ENCODE results near the gene RNF144A. TPM values are rescaled to one million over a fixed set of nuclear protein-coding genes. Genes with fewer than 3 reads are reported as not detected.

Gene RNF144A
- total and polyA plus RNA-seq, 2 donors (not counting 3 experiments of a cell fraction or from before 2014, with no cell fraction given) = 9.7 to 28.8 TPM

- H3K9ac ChIP-seq (replicated peaks; ENCODE audit: extremely low read depth, insufficient read depth, low read length) = no peak overlapping the region
- H2AFZ ChIP-seq (ENCODE audit: low read depth, low read length) = no peak overlapping the region
- TF ChIP-seq GATA2 (IDR thresholded peaks at IDR 0.05; ENCODE audit: insufficient read depth, insufficient read length, low read depth, low read length) = no peak
- no peak for TF ChIP-seq EZH2 (IDR thresholded peaks at IDR 0.05; ENCODE audit: borderline replicate concordance, low read depth, low read length, severe bottlenecking)
- TF ChIP-seq MAX (IDR thresholded peaks at IDR 0.05; ENCODE audit: insufficient read depth, insufficient read length) = no peak
- no peaks in the 10 kb centered on the region for H3K27me3 ChIP-seq (ENCODE audit: control insufficient read depth in 2 of 2, insufficient read depth in 2 of 2, low read length in 2 of 2)
- no TSS peak for BruUV-seq (replicated peaks)
- no peak for DNase-seq (ENCODE audit: low read depth, low spot score)
- H3K27ac ChIP-seq (ENCODE audit: insufficient read depth, low read depth, low read length) = no peak overlapping the region
- no peak for FAIRE-seq
- POLR2A ChIA-PET = no interaction called here
- CTCF ChIA-PET = interaction anchor here (0.8 to 4.1 kb wide), 5 partner anchors 11 to 123 kb away, joined by 3 to 18 read pairs (median 4); no protein-coding TSS in a partner anchor
- H3K4me3 ChIP-seq (replicated peaks in 1 of 3; ENCODE audit: insufficient read depth in 1 of 3, low read depth in 1 of 3, low read length in 3 of 3) = no peak overlapping the region
- H3K79me2 ChIP-seq (ENCODE audit: control insufficient read depth, insufficient read depth, low read length) = no peaks in the 10 kb centered on the region
- H3K36me3 ChIP-seq (ENCODE audit: control insufficient read depth in 2 of 2, extremely low read depth in 1 of 2, insufficient read depth in 2 of 2, low read length in 2 of 2) = no peaks in the 10 kb centered on the region
- intact Hi-C loops (cut with micrococcal nuclease) = no loop called here
- H3K9me3 ChIP-seq (replicated peaks; ENCODE audit: control insufficient read depth, insufficient read depth, low read length) = no peaks in the 10 kb centered on the region
- no peaks in the 10 kb centered on the region for H3K4me1 ChIP-seq (ENCODE audit: control insufficient read depth, extremely low read depth, insufficient read depth, low read length)
- H4K20me1 ChIP-seq (replicated peaks; ENCODE audit: control insufficient read depth, extremely low read depth, insufficient read depth, low read length) = no peaks in the 10 kb centered on the region
- no peak overlapping the region for H3K4me2 ChIP-seq (ENCODE audit: insufficient read depth, low read length)
- dilution Hi-C loops (cut with MboI; ENCODE audit: extremely low pct_ligation_motif_present, low sequenced_read_pairs) = no loop called here
- H3K9me1 ChIP-seq (replicated peaks; ENCODE audit: control insufficient read depth, extremely low read depth, insufficient read depth, low read length) = no peaks in the 10 kb centered on the region
Observed at GRCh38 chr2:7016601-7017211, 99.5 kb downstream of the RNF144A start.

- Histone ChIP-seq H3K79me2 (ENCODE audit: control insufficient read depth, insufficient read depth, low read length) (no peaks in the 10 kb centered on the region), H4K20me1 (replicated peaks; ENCODE audit: control insufficient read depth, extremely low read depth, insufficient read depth, low read length) (no peaks in the 10 kb centered on the region), H3K9ac (replicated peaks; ENCODE audit: extremely low read depth, insufficient read depth, low read length) (no peak overlapping the region), H3K27me3 (ENCODE audit: control insufficient read depth in 2 of 2, insufficient read depth in 2 of 2, low read length in 2 of 2) (no peaks in the 10 kb centered on the region), H2AFZ (ENCODE audit: low read depth, low read length) (no peak overlapping the region), H3K4me2 (ENCODE audit: insufficient read depth, low read length) (no peak overlapping the region), H3K4me1 (ENCODE audit: control insufficient read depth, extremely low read depth, insufficient read depth, low read length) (no peaks in the 10 kb centered on the region), H3K4me3 (replicated peaks in 1 of 3; ENCODE audit: insufficient read depth in 1 of 3, low read depth in 1 of 3, low read length in 3 of 3) (no peak overlapping the region), H3K9me3 (replicated peaks; ENCODE audit: control insufficient read depth, insufficient read depth, low read length) (no peaks in the 10 kb centered on the region), H3K9me1 (replicated peaks; ENCODE audit: control insufficient read depth, extremely low read depth, insufficient read depth, low read length) (no peaks in the 10 kb centered on the region), H3K27ac (ENCODE audit: insufficient read depth, low read depth, low read length) (no peak overlapping the region), H3K36me3 (ENCODE audit: control insufficient read depth in 2 of 2, extremely low read depth in 1 of 2, insufficient read depth in 2 of 2, low read length in 2 of 2) (no peaks in the 10 kb centered on the region)
- intact Hi-C loops (cut with micrococcal nuclease) (no loop called here), dilution Hi-C loops (cut with MboI; ENCODE audit: extremely low pct_ligation_motif_present, low sequenced_read_pairs) (no loop called here)
- DNase-seq (ENCODE audit: low read depth, low spot score) = no peak
- CTCF ChIA-PET = interaction anchor here (2.0 kb wide), 1 partner anchor 11 kb away, joined by 5 read pairs; no protein-coding TSS in a partner anchor
- POLR2A ChIA-PET = no interaction called here
- FAIRE-seq = no peak
- TF ChIP-seq CTCF (IDR thresholded peaks at IDR 0.05; ENCODE audit: extremely low read depth in 1 of 2, insufficient read depth in 1 of 2, low read depth in 1 of 2, low read length in 2 of 2) (no peak), MAX (IDR thresholded peaks at IDR 0.05; ENCODE audit: insufficient read depth, insufficient read length) (no peak), POLR2AphosphoS5 (IDR thresholded peaks at IDR 0.05; ENCODE audit: insufficient read depth, low read depth, low read length) (no peak), POLR2A (IDR thresholded peaks at IDR 0.05; ENCODE audit: low read depth, low read length) (no peak), FOS (IDR thresholded peaks at IDR 0.05; ENCODE audit: borderline replicate concordance, insufficient read depth, low read length) (no peak), EZH2 (IDR thresholded peaks at IDR 0.05; ENCODE audit: borderline replicate concordance, low read depth, low read length, severe bottlenecking) (no peak), MYC (IDR thresholded peaks at IDR 0.05; ENCODE audit: low read depth, low read length) (no peak), JUN (IDR thresholded peaks at IDR 0.05; ENCODE audit: borderline replicate concordance, insufficient read depth, insufficient read length, low read depth) (no peak), GATA2 (IDR thresholded peaks at IDR 0.05; ENCODE audit: insufficient read depth, insufficient read length, low read depth, low read length) (no peak)
- no TSS peak for BruUV-seq (replicated peaks)
Observed at GRCh38 chr2:7017671-7018281, 100.6 kb downstream of the RNF144A start.

Data from endothelial cell of umbilical vein (primary cell).